Central memory CD8-positive, alpha-beta T cell (primary cell): Measurements from ENCODE around the gene NFYC.
A peak's percentile ranks its signal among the peaks of the same experiment; 100 is the strongest.
"Not testable (repeated sequence)": the region's sequence is repeated elsewhere in the genome, so short reads cannot be mapped to it uniquely, and the experiment has no call there.

Experiments used
- ATAC-seq: fragments of 150-1000 bp; cut with Tn5 transposase; replicated peaks from 2 replicates; pipeline ENCODE4 v1.10.0; 2022; ENCODE audit warnings: mild to moderate bottlenecking, moderate FRiP score, moderate number of reproducible peaks; ENCODE audit not compliant: poor library complexity, severe bottlenecking; ENCODE audit errors: extremely low read depth
- DNase-seq, 2 donors: peaks; one replicate each; pipeline ENCODE4 v3.0.0; 2021; ENCODE audit warnings: low spot score in 2 of 2
- H3K27ac Mint-ChIP-seq: one replicate; pipeline ENCODE4 v1.8.0; 2022; ENCODE audit warnings: low read depth, mild to moderate bottlenecking, moderate library complexity, mixed read lengths
- H3K27me3 Mint-ChIP-seq: one replicate; pipeline ENCODE4 v1.8.0; 2022; ENCODE audit warnings: mixed read lengths
- H3K36me3 Mint-ChIP-seq: one replicate; pipeline ENCODE4 v1.8.0; 2022; ENCODE audit warnings: mild to moderate bottlenecking, moderate library complexity, mixed read lengths; ENCODE audit not compliant: insufficient read depth
- H3K4me1 Mint-ChIP-seq: one replicate; pipeline ENCODE4 v1.8.0; 2022; ENCODE audit warnings: mixed read lengths
- H3K4me3 Mint-ChIP-seq: one replicate; pipeline ENCODE4 v1.8.0; 2022; ENCODE audit warnings: mild to moderate bottlenecking, moderate library complexity, mixed read lengths
- H3K9me3 Mint-ChIP-seq: one replicate; pipeline ENCODE4 v1.8.0; 2022; ENCODE audit warnings: mixed read lengths

The NFYC gene

GRCh38 chr1:40701684-40702083 lies 10.2 kb downstream of the NFYC start:
- ATAC-seq: no peak
- Mint-ChIP-seq H3K4me3 (no peak overlapping the region), H3K27ac (no peak overlapping the region), H3K9me3 (no peaks in the 10 kb centered on the region), H3K36me3 (peaks cover 8% of the 10 kb centered on the region), H3K27me3 (no peaks in the 10 kb centered on the region), H3K4me1 (peaks cover 51% of the 10 kb centered on the region)
- DNase-seq: no peak

- H3K36me3 Mint-ChIP-seq, H3K9me3 Mint-ChIP-seq, H3K27me3 Mint-ChIP-seq, H3K4me3 Mint-ChIP-seq, H3K27ac Mint-ChIP-seq, DNase-seq, ATAC-seq: not testable (repeated sequence)
- peaks cover 40% of the 10 kb centered on the region for H3K4me1 Mint-ChIP-seq
Observed at GRCh38 chr1:40702810-40703209, 11.3 kb downstream of the NFYC start.

GRCh38 chr1:40703316-40703715 lies 11.8 kb downstream of the NFYC start:
- Mint-ChIP-seq H3K4me3 (no peak overlapping the region), H3K36me3 (peaks cover 6% of the 10 kb centered on the region), H3K27ac (no peak overlapping the region), H3K27me3 (no peaks in the 10 kb centered on the region), H3K9me3 (no peaks in the 10 kb centered on the region), H3K4me1 (peaks cover 43% of the 10 kb centered on the region)
- ATAC-seq (no peak), DNase-seq (no peak)

- Mint-ChIP-seq H3K27ac (no peak overlapping the region), H3K4me1 (peaks cover 45% of the 10 kb centered on the region), H3K4me3 (no peak overlapping the region), H3K36me3 (peaks cover 10% of the 10 kb centered on the region), H3K27me3 (no peaks in the 10 kb centered on the region), H3K9me3 (no peaks in the 10 kb centered on the region)
- ATAC-seq (no peak), DNase-seq (no peak)
Observed at GRCh38 chr1:40704817-40705733, 13.6 kb downstream of the NFYC start.

GRCh38 chr1:40706626-40707025 lies 15.1 kb downstream of the NFYC start:
- no peak overlapping the region for H3K27ac Mint-ChIP-seq
- H3K27me3 Mint-ChIP-seq: no peaks in the 10 kb centered on the region
- H3K4me3 Mint-ChIP-seq: no peak overlapping the region
- H3K36me3 Mint-ChIP-seq: peaks cover 12% of the 10 kb centered on the region
- ATAC-seq: no peak
- DNase-seq: no peak
- peaks cover 53% of the 10 kb centered on the region for H3K4me1 Mint-ChIP-seq
- no peaks in the 10 kb centered on the region for H3K9me3 Mint-ChIP-seq

GRCh38 chr1:40708750-40709099 lies 17.2 kb downstream of the NFYC start:
- Mint-ChIP-seq H3K4me1 (peaks cover 57% of the 10 kb centered on the region), H3K27me3 (no peaks in the 10 kb centered on the region), H3K36me3 (peaks cover 15% of the 10 kb centered on the region), H3K9me3 (no peaks in the 10 kb centered on the region), H3K4me3 (peak overlapping the region; percentile 96), H3K27ac (peak overlapping the region; percentile 92)
- ATAC-seq (peak; percentile 85), DNase-seq (no peak)

GRCh38 chr1:40709100-40709801 lies 17.7 kb downstream of the NFYC start:
- ATAC-seq: peak; percentile 97
- peak overlapping the region; percentile 96 for H3K4me3 Mint-ChIP-seq
- peaks cover 54% of the 10 kb centered on the region for H3K4me1 Mint-ChIP-seq
- no peaks in the 10 kb centered on the region for H3K27me3 Mint-ChIP-seq
- no peaks in the 10 kb centered on the region for H3K9me3 Mint-ChIP-seq
- peak; percentile 34 to 72 for DNase-seq
- H3K36me3 Mint-ChIP-seq: peaks cover 17% of the 10 kb centered on the region
- peak overlapping the region; percentile 92 for H3K27ac Mint-ChIP-seq

GRCh38 chr1:40709802-40710278 lies 18.3 kb downstream of the NFYC start:
- H3K4me3 Mint-ChIP-seq: peak overlapping the region; percentile 96
- DNase-seq (no peak), ATAC-seq (no peak)
- no peaks in the 10 kb centered on the region for H3K27me3 Mint-ChIP-seq
- H3K27ac Mint-ChIP-seq: peak overlapping the region; percentile 92
- peaks cover 18% of the 10 kb centered on the region for H3K36me3 Mint-ChIP-seq
- peaks cover 51% of the 10 kb centered on the region for H3K4me1 Mint-ChIP-seq
- H3K9me3 Mint-ChIP-seq: no peaks in the 10 kb centered on the region

GRCh38 chr1:40710581-40711315 lies 19.2 kb downstream of the NFYC start:
- Mint-ChIP-seq H3K9me3 (no peaks in the 10 kb centered on the region), H3K36me3 (peaks cover 18% of the 10 kb centered on the region), H3K27ac (peak overlapping the region; percentile 55), H3K4me1 (peaks cover 51% of the 10 kb centered on the region), H3K27me3 (no peaks in the 10 kb centered on the region), H3K4me3 (peak overlapping the region; percentile 96)
- ATAC-seq (no peak), DNase-seq (no peak)

GRCh38 chr1:40711465-40712404 lies 20.2 kb downstream of the NFYC start:
- H3K36me3 Mint-ChIP-seq: peaks cover 18% of the 10 kb centered on the region
- no peak for DNase-seq
- peaks cover 60% of the 10 kb centered on the region for H3K4me1 Mint-ChIP-seq

GRCh38 chr1:40712405-40712944 lies 21.0 kb downstream of the NFYC start:
- peaks cover 18% of the 10 kb centered on the region for H3K36me3 Mint-ChIP-seq
- ATAC-seq: no peak
- H3K4me1 Mint-ChIP-seq: peaks cover 63% of the 10 kb centered on the region
- H3K27me3 Mint-ChIP-seq: no peaks in the 10 kb centered on the region
- DNase-seq: no peak
- H3K9me3 Mint-ChIP-seq: no peaks in the 10 kb centered on the region
- H3K27ac Mint-ChIP-seq: peak overlapping the region; percentile 80
- peak overlapping the region; percentile 51 for H3K4me3 Mint-ChIP-seq

More at GRCh38 chr1:40711465-40712404, 20.2 kb downstream of the NFYC start:
- Mint-ChIP-seq H3K27ac (peak overlapping the region; percentile 55), H3K4me3 (peak overlapping the region; percentile 44), H3K9me3 (no peaks in the 10 kb centered on the region), H3K27me3 (no peaks in the 10 kb centered on the region)
- no peak for ATAC-seq
